SH-SY5Y (cell line): ENCODE results near the gene RNF38.

Experiments used
- GATA2 ChIP-seq: IDR thresholded peaks from 2 replicates; pipeline ENCODE4 v1.6.1; 2011; ENCODE audit warnings: mild to moderate bottlenecking, low read depth, low read length
- GATA3 ChIP-seq: IDR thresholded peaks from 2 replicates; pipeline ENCODE4 v1.6.1; 2011; ENCODE audit warnings: low read depth, mild to moderate bottlenecking, low read length, moderate library complexity

DNA sequence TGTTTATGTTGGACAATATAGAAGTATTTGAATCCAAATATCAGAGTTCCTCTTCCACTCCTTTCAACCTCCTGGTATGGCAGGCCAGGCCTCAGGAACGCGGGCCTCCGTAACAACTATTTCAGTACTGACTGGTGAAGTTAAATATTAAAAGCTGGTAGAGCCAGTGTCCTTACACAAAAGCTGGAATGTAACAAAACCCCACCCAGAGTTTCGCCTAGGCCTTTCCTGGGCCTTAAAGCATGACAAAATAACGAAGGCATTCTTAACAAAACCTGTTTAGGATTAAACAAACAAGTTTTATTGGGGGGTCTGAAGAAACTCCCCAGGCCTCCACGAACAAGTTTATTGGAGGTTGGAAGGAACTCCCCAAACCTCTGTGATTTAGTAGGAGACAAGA lies 80.3 kb downstream of the RNF38 start:
- no peak for TF ChIP-seq GATA2
- no peak for TF ChIP-seq GATA3
